HG03460 (cell line): Measurements from ENCODE around the gene ELFN2.
"Not testable (repeated sequence)": the region's sequence is repeated elsewhere in the genome, so short reads cannot be mapped to it uniquely, and the experiment has no call there.

Source experiments
- ATAC-seq: cut with Tn5 transposase; IDR thresholded peaks from one replicate; pipeline ENCODE4 v1.9.1; 2021; ENCODE audit not compliant: unreplicated experiment

Gene ELFN2

GRCh38 chr22:37340331-37341262 lies 86.7 kb downstream of the ELFN2 start:
- no peak for ATAC-seq

- ATAC-seq, result no peak
Measured at GRCh38 chr22:37338539-37339246, 88.6 kb downstream of the ELFN2 start.

GRCh38 chr22:37337204-37337943 lies 89.9 kb downstream of the ELFN2 start:
- ATAC-seq, result no peak

DNA sequence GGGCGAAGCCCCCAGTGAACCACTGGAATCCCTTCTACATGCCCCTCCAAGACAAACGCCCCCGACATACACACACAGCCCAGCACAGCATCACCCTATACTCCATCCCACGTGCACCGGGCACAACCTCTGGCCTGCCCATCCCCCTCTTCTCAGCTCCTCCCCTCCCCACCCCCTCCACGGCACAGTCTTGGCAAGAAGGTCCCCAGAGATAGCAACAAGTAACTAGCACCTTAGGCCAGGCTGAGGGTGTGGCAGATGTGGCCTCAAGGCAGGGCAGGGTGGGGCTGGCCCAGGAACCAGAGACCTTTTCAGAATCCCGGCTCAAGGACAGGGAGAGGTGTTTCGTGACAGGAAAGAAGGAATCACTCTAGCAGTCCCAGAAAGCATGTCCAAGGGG lies 90.7 kb downstream of the ELFN2 start:
- no peak for ATAC-seq

- no peak for ATAC-seq
Measured at GRCh38 chr22:37335806-37336199, 91.5 kb downstream of the ELFN2 start.

DNA sequence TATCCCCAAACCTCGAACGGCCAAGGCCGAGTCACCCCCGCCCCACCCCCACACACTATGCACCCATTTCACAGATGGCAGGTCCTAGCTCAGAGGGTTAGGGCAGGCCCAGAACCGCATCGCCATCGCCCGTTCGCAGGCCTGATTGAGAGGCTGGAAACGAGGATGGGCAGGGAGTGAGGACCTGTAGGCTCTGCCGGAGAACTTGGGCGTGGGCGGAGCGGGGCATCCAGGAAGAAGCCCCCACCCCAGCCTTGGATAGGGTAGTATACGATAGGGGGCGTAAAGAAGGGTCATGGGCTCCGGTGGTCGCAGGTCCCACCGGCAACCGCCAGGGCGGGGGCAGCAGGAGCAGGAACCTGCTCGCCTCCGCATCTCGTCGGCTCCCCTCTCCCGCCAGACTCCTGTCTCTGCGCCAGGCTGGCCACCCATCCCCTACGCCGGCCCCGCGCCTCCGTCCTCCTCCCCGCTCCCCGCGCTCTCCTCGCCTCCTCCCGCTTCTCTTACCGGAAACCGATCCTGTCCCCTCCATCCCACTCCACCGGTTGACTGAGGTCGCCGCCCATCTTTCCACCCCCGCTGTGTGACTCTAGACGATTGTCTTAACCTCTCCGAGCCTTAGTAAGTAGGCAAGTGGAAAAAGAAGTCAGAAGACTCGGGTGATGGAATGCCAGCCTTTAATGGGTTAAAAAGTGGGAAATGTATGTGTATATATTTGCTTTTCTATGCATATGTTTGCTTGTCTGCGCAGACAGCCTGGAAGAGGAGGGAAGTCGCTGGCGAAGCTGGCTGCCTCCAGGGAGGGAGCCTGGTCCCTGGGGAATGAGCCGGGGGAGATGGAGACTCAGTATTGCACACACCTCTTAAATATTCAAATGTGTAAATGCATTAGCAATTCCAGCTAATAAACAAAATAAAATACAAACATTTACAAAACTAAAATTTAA lies 92.1 kb downstream of the ELFN2 start:
- ATAC-seq, result no peak

DNA sequence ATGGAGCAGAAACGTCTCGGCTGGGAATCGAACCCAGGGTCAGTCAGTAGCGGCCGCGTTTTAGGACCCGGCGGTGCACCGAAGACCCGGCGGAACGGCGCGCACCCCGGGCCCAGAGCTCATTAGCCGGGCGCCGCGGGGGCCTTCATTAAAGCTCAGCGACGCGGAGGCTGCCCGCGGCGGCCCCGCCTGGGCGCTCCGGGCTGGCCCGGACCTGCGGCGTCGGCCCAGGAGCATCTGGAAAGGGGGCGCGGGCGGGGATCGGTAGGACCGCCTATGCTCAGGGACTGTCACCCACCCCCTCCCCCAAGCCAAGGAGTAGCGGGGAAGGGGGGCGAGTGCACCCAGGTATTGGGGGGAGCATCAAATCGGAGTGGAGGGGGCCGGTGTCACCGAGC lies 92.8 kb downstream of the ELFN2 start:
- no peak for ATAC-seq

GRCh38 chr22:37333724-37334460 lies 93.4 kb downstream of the ELFN2 start:
- ATAC-seq, result no peak

- no peak for ATAC-seq
Measured at GRCh38 chr22:37331856-37332536, 95.3 kb downstream of the ELFN2 start.

DNA sequence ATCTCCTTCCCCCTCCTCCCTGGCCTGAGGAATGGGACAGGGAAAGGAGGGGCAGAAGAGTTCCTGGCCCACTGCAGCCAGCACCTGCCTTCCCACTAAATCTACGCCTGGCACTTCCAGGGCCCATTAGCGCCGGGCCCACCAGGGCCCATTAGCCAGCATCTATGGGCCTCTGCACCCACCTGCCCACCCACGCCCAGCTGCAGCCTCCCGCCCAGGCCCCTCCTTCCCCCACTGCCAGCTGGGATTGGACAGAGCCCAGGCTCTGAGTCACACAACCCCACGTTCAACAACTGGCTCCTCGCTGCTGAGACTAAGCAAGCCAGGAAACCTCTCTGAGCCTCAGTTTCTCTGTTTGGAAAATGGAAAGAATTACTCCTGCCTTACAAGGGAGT lies 96.2 kb downstream of the ELFN2 start:
- ATAC-seq, result no peak

DNA sequence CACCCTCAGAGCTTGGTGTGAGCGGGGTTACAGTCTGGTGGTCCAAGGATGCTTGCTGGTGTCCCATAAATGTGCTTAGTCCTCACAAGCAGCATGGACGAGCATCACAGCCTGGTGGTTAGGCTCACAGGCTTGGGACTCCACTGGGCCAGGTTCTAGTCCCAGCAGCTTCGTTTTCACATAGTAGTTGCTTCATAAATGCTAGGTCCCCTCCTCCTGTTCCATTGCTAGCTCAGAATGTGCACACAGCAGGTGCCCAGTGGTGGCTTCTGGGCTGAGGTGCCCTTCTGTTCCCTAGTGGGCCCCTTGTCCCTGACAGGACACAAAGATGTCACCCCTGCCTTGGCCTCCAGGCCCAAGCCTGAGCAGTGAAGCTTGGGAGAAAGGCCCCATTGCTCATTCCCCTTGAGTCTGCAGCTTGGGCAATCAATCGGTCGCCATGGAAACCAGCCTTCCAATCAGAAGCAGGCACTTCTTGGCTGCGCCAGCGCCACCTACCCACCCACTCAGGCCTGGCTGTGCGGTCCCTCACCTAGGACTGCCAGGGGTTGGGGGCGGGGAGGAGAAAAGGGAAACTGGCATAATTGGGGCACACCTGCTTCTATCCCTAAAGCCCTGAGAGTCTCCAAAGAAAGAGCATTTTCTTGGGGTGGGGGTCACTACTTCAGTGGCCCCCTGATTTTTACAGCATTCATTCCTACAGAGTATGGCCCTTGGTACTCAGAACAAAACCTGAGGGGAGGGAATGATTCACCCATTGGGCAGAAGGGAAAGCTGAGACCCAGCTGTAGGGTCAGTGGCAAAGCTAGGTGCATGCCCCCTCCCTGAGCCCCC lies 96.9 kb downstream of the ELFN2 start:
- ATAC-seq, result no peak

DNA sequence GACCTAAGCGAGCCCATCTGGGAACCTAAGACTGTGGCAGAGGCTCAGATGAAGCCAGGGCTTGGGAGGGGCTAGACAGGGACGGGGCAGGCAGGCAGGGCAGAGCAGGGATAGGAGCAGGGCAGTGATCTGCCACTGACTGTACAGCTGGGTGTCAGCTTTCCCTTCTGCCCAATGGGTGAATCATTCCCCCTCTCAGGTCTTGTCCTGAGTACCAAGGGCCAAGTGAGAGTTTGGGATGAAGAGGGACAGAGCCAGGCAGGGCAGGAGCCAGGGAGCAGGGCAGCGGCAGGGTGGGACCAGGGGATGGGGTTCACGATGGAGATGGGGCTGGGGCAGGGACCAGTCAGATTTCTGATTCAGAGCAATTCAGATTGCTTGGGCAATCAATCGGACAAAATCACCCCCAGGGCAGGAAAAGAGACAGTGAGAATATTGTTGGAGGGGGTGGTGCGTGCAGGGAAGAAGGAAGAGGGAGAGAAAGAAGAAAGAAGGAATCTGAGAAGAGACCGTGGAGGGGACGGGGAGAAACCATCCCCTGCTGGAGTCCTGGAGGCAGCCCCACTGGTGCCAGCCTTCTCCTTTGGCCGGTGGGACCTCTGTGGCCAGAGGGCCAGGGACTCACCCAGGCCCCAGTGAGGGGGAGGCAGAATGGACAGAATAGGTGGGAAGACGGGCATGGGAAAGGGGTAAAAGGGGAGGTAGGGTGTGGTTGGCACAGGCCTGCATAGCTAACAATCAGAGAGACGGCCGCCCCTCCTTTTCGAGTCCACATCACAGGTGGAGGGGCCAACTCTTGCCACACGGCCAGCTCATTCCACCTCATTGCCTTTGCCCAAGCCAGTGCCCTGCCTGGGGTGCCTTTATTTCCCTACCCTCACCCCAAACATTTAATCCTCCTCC lies 97.8 kb downstream of the ELFN2 start:
- ATAC-seq, result no peak

DNA sequence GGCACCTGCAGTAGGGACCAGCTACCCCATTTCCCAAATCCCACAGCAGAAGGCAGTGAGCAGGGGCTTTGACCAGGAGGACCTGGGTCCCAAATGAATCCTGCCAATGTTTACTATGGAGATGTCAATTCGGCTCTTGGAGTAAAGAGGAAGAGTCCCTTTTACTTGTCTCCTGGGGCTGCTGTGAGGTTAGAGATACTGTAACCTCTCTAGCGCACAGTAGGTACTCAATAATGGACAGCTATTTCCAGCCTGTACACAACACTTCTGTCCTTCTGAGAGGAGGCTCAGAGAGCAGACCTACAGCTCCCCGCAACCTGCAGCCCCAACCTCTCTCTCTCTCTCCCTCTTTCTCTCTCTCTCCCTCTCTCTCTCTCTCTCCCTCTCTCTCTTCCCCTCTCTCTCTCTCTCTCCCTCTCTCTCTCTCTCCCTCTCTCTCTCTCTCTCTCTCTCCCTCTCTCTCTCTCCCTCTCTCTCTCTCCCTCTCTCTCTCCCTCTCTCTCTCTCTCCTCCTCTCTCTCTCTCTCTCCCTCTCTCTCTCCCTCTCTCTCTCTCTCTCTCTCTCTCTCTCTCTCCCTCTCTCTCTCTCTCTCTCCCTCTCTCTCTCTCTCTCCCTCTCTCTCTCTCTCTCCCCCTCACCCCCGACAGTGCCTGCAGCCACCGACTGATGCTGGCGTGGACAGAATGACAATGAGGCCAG lies 98.6 kb downstream of the ELFN2 start:
- ATAC-seq, result not testable (repeated sequence)

GRCh38 chr22:37328017-37328416 lies 99.3 kb downstream of the ELFN2 start:
- ATAC-seq, result no peak

GRCh38 chr22:37326726-37327125 lies 100.6 kb downstream of the ELFN2 start:
- ATAC-seq, result no peak

- no peak for ATAC-seq
Measured at GRCh38 chr22:37325039-37325395, 102.3 kb downstream of the ELFN2 start.
